Posterior vena cava (tissue), 2 donors: ENCODE data around the gene IARS1. TPM values are rescaled to one million over a fixed set of nuclear protein-coding genes. Genes with fewer than 3 reads are reported as not detected.

Source experiments
- DNase-seq: peaks from one replicate; pipeline ENCODE4 v3.0.0-alpha.2; 2020; ENCODE audit warnings: low spot score
- intact Hi-C, 2 donors: fragments of 100-400 bp; cut with DNase I; formaldehyde crosslinking; loops; one replicate each; pipeline versions ENCODE4 v1.14.1 to v1.14.2; 2022 to 2023
- long read RNA-seq, 2 donors: library from polyadenylated mRNA; unstranded; transcript quantifications; one replicate each; pipeline ENCODE4 v2.0.0, GENCODE V29; 2020 to 2021
- total RNA-seq, 2 donors: library from RNA; stranded (reverse); fragmentation: NEBNext Ultra II Directional; extraction: Animal tissue kit (Norgen Biotek cat#: 25700); gene quantifications; one replicate each; pipeline ENCODE4 v1.2.1, GENCODE V29; 2021
- donor health status: DM: yes; HTN: yes; CAD: no.
- donor health status: DM: yes; HTN: yes; CAD: no.

Gene IARS1
- 10 to 100 TPM; 82.6 to 87.1 TPM for total RNA-seq
- long read RNA-seq, donor 1, full-length matches to known transcripts: 2 of 29 reads
- long read RNA-seq, donor 1, partial matches to known transcripts: 25 of 29 reads
- long read RNA-seq, donor 1, other reads (novel, unspliced or antisense): 2 of 29 reads
- long read RNA-seq, donor 2, partial matches to known transcripts: 20 of 21 reads
- long read RNA-seq, donor 2, other reads (novel, unspliced or antisense): 1 of 21 reads

DNA sequence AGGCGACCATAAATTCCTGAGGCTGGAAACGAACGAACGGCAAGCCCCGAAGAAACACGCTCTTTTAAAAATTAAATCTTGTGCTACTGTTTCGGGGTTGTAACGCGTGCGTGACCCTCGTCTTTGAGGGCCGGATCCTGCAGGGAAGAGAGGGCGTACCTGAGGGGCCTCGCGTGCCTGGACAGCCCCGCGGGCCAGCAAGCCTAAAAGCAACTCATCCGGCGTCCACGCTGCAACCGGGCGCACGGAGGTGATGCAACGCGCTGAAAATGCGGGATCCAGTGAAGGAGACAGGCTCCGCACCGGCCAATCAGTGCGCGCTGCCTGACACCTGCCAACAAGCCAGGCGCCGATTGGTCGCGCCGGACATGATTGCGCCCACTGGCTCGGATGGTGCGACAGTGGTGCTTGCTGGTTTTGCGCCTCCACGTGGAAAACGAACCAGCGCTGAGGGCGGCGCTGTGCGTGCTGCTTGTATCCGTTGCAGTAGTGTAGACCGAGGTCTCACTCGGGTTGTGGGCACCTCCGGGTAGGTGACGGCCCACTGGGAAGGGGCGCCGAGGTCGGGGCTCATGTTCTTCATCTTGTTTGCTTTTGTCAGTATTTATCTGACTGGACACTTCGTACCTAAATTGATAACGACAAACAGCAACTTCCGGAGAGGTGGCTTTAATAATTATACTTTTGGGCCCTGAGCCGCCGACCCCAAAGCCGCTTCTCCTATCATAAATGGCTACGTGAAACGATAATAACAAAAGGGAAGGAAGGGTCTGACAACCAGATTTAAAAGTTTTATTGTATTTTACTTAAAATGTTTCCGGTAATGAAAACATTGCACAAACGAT, at the start of gene IARS1:
Gene IARS1, minus strand, starts transcription at position 246 of the 845 bp plus-strand sequence. CDS start 4,278 bp downstream, outside the sequence.
- intact Hi-C loops: no loop called here
- DNase-seq: peak; percentile 99

DNA sequence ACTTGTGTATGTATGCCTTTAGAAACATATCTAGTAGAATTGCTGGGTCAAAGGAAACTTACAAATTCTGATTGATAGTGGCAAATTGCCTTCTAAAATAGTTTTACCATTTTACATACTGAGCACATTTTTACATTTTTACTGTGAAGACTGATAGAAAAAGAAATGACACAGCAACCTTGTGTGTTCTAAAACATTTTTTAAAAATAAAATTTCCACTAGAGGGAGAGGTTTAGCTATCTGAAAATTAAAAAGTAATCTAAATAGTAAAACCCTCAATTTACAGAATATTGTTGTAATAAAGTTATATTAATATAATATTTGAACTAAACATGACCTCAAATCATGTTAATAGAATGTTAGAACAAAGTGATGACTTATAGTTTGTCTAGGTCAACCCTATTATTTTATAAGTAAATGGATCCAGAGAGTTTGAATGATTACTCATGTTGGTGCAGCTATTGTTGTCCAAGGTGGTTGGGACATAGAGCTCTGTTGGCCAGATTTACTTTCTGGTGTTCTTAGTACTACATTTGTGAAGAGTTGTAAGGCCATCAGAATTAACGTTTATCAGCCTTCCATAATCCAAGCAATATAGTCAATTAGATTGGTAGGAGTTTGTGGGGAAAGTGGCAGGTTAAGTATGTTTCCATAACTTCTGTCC, 49.5 kb upstream of the IARS1 start:
- intact Hi-C loops: loop anchor here in 1 of 2 donors (5.0 kb wide), 1 partner anchor 294 kb away; no protein-coding TSS in a partner anchor

DNA sequence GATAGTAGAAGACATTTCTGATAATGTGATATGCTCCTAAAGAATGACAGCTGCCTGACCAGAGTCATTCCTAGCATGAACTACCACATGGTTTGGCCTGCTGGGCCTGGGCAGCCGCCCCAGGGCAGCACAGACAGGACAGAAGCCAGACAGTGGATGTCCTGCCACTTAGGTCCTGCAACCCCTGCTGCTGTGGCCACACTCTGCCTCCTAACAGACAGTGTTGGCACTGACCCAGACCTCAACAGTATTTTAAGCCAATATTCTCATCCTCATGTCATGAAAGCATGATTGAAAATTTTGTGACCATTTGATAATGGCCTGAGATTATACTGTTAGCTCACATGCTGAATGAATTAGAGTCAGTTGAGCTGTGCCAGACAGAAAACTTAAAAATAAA, 48.1 kb upstream of the IARS1 start:
- intact Hi-C loops: loop anchor here in 1 of 2 donors (5.0 kb wide), 1 partner anchor 296 kb away; no protein-coding TSS in a partner anchor
- DNase-seq: no peak

More for the DNA sequence above, 49.5 kb upstream of the IARS1 start:
- no peak for DNase-seq

DNA sequence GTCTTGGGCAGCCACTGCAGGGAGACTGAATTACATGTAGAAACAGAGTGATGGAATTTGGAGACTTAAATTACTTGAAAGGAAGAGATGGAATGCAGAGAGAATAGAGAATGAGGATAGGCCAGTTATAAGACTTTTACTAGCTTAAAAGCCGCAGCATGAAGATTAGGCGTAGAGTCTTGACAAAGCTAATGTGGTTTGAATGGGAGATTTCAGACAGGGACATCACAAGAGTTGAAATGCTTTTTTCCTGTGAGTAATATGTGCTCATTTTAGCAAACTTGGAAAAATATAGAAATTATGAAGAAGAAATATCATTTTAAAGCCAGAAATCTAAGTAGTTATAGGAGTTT, 39.8 kb upstream of the IARS1 start:
- intact Hi-C loops: loop anchor here in 1 of 2 donors (10.0 kb wide), 1 partner anchor 302 kb away; no protein-coding TSS in a partner anchor
- no peak for DNase-seq

DNA sequence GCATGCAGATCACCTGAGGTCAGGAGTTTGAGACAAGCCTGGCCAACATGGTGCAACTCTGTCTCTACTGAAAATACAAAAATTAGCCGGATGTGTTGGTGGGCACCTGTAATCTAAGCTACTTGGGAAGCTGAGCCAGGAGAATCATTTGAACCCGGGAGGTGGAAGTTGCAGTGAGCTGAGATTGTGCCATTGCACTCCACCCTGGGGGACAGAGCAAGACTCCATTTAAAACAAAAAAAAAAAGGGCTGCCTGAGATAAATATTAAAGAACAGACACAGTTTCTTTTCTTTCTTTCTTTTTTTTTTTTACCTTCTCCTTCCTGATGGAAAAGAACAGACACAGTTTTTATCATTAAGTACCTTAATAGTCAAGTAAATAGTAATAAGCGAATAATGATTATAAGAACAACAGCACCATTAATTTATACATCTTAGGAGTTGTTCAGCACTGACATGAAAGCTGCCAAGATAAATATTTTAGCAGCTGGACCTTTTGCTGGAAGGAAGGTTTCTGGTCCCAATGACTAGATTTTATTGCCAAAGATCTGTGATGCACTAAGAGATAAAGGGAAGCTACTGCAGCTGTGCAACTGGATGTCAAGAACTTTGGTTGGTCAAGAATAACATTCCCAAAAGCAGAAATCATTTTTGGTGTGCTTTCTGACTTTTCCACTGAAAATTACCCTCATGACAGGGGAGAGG, 39.2 kb upstream of the IARS1 start:
- intact Hi-C loops: loop anchor here in 1 of 2 donors (10.0 kb wide), 1 partner anchor 302 kb away; no protein-coding TSS in a partner anchor
- DNase-seq: no peak

DNA sequence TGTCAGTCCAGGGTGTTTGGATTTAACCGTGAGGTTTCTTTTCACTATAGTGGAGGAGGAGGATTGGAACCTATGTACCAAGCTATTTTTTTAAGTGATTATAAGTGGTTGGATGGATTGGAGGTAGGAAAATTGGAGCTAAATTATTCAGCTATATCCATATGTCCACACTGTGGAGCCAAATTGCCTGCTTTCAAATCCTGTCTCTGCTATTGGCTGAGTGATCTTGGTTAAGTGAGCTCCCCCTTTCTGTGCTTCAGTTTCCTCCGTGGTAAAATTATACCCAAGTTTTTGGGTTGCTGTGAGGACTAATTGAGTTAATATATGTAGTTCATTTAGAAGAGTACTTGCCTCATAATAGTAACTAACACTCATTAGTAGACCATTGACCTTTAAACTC, 34.7 kb upstream of the IARS1 start:
- intact Hi-C loops: loop anchor here in 1 of 2 donors (10.0 kb wide), 1 partner anchor 107 kb away; no protein-coding TSS in a partner anchor
- no peak for DNase-seq

DNA sequence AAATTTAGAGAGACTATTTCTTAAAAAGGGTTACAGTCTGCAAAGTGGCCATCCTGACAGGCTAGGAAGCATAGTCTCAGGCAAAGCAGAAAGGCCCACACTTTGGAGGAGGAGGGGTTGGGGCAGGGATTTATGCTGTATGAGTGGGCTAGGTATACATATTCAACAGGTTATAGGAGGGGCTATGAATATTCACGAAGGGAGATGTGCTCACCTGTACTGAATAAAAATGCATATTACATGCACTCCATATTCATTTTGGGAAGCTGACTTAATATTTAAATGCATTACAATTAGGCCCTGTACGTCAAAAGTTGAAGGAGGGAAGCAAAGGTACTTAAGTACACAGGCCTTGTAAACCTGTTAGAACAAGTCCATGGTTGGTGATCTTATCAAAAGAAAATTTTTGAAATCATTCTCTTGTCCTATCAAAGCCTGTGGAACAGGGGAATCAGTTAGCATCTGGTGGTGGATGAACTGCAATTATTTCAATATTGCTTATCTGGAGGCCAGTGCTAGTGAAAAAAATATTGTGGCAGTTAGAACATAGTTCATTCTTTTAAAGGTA, 33.9 kb upstream of the IARS1 start:
- no peak for DNase-seq
- intact Hi-C loops: loop anchor here in 1 of 2 donors (10.0 kb wide), 1 partner anchor 107 kb away; no protein-coding TSS in a partner anchor

DNA sequence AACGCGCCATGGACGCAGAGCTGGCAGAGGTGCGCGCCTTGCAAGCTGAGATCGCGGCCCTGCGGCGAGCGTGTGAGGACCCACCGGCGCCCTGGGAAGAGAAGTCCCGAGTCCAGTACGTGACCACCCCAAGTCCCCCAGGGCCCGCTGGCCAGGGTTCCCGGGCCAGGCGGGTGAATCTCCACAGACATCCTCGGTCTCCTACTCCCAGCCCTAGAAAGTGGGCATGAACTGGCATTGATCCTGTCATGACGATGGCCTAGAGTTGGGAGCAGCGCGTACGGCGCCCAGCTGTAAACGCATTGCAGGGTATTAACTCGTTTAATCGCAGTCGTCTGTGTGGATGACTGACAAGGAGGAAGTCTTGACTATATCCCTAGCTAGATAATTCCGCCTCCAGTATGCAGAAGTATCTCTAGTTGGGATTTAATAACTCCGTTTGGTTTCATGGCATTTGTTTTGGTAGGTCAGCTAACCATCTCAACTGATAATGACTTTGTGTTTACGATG, 32.5 kb upstream of the IARS1 start:
- no peak for DNase-seq
- intact Hi-C loops: loop anchor here in 1 of 2 donors (10.0 kb wide), 1 partner anchor 109 kb away; no protein-coding TSS in a partner anchor

DNA sequence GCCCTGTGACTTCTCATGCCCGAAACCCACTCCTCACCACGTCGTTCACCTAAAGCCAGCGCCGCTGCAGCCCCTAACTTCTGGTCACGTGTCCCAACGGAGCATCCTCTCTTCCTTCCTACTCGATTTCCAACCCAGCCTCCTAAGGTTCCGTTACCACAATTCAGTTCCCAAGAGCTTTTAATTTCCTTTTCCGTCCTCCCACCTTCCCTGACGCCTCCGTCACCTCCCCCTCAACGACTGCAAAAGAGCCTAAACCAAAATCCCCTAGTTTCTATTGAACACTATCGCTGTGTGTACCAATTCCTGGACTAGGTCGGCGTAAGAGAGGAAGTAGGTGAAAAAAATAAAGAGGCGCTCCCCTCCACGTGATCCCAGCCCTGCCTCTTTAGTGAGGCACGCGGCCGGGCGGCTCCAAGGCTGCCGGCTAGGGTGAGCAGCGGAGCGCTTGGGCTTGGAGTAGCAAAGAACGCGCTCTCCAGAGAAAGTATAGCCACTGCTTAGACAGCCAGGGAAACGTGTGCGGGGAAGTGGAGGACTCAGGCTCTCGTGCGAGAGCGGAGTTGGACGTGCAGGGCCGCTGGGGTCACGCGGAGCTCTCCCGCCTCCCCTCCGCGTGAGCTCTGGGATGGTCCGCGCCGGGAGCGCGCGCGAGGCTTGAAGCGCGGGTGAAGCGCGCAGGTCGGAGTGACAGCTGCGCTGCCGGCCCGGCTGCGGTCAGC, 31.9 kb upstream of the IARS1 start, which contains the start of the genes CENPP and NOL8:
Gene CENPP, plus strand, starts transcription at position 685 of the 722 bp plus-strand sequence.
Gene NOL8, minus strand, starts transcription at position 82 of the 722 bp plus-strand sequence. CDS start 1,189 bp downstream, outside the sequence.
- DNase-seq: peak; percentile 95
- intact Hi-C loops: loop anchor here in 1 of 2 donors (10.0 kb wide), 1 partner anchor 109 kb away; no protein-coding TSS in a partner anchor

DNA sequence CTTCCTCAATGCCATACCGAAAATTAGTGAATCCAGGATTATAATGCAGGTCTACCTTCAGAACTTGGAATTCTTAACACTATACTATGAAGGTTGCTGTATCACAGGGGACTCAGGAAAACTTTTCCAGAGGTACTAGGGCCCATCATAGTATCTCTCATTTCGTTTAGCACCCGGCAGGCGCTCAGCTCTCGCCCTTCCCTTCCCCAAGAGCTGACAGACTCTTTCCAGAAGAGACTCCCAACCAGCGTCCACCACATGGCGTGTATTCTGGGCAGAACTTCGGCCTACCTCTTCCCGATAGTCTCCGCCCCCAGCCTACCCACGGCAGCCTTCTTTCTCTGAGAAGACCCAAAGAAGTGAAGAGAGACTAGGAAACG, 31.4 kb upstream of the IARS1 start:
- DNase-seq: no peak
- intact Hi-C loops: loop anchor here in 1 of 2 donors (10.0 kb wide), 1 partner anchor 110 kb away; no protein-coding TSS in a partner anchor

DNA sequence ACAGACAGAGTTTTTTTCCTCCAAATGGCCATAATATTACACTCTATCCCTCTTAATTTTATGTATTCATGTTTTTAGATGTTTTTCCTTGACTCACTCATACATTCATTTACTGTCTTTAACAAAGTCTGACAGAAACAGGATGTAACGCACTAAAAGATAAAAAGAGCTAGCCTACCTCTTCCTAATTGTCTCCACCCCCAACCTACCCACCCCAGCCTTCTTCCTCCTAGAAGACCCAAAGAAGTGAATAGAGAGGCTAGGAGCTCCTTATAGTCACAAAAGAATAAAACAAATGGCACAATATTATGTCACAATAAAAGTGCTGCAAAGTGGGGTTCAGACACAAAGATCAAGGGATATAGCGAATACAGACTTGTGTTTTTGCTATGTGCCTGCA, 30.9 kb upstream of the IARS1 start:
- no peak for DNase-seq
- intact Hi-C loops: loop anchor here in 1 of 2 donors (10.0 kb wide), 1 partner anchor 110 kb away; no protein-coding TSS in a partner anchor

DNA sequence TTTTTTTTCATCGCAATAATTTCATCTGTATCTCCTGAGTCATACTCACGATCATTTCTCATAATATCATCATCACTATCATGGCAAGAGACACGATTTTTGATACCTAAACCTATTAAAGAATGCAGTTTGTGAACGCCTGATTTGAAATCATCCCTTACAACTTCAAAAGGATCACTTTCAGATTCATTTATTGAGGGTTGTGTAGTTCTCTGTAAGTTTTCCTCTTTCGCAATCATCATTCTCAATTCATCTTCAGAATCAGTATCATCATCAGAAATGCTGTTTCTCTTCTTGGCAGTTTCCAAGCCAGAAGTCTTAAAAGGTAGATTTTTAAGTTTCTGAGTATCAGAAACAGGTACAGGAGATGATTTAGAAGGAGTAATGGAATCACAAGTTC, 22.0 kb upstream of the IARS1 start:
- DNase-seq: no peak
- intact Hi-C loops: no loop called here

DNA sequence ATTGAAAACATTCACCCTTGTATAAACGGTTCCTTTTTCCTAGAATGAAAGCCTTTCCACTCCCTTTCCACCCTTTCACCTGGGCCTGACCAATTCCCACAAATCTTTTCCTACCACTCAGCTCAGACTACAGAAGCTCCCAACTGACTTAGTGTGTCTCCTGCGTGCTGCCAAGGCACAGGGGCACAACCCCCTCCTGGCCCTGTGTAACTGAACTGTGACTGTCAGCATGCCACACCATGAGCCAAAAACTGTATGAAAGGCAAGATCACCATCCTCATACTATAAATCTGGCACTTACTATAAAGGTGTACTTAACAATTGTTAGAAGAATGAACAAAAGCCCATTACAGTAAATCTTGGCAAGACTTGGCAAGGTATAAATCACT, 20.1 kb upstream of the IARS1 start:
- DNase-seq: no peak
- intact Hi-C loops: no loop called here

DNA sequence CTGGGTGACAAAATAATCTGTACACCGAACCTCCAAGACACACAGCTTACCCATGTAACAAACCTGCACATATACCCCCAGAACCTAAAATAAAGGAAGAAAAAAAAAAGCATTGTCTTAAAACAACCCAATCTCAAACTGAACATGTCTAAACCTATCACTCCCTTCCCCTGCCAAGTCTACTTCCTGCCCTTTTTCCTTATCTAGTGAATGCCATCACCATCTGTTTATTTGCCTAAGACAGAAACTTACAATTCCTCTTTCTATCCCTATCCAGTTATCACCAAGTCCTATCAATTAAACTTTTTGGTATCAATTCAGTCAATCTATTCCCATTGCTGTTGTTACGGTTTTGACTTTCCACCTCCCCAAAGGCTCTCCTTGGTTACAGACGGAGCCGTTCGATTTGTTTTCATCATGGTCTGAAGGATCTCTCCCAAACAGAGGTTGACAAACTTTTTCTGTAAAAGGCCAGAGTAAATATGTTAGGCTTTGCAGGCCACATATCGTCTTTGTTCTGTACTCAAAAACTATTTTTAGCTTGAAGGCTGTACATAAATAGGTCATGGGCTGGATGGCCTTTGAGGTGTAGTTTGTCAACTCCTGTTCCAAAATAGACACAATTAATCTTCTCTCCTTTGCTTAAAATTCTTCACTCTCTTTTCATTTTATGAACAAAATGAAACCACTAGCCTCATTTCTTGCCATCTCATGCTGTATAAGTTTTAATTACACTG, 19.6 kb upstream of the IARS1 start:
- DNase-seq: no peak
- intact Hi-C loops: no loop called here

DNA sequence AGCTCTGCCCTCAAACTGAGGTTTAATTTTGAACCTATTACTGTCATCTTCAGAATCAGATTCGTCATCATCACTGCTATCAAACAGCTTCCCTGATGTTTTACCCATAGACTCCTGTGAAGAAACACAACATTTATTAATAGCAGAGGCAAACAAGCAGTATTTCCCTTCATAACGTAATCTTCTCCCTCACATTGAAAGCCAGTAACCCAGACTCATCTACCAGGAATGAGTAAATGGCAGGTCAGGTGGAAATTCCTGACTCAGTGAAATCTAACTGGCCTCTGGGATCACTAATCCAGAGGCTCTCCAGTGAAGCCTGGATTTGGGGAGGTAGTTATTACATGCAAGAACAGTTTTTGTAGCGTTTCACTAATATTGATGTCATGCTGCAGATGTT, 17.1 kb upstream of the IARS1 start:
- intact Hi-C loops: no loop called here
- no peak for DNase-seq

DNA sequence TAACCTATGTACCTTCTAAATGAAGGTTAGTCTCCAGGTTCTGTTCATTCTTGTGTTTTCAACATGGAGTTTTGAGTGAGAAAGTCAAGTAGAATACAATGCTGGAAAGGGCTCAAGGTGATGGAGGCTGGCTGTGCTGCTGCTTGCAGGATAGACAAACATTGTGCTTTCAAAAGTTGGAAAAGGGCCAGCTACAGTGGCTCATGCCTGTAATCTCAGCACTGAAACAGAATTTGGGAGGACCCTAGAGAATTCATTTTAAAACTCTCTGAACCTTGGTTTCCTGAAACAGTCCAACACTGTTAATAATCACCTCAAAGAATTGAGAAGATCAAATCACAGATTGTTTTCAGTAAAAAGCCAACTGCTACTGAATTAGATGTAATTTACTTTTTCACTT, 15.4 kb upstream of the IARS1 start:
- intact Hi-C loops: no loop called here

DNA sequence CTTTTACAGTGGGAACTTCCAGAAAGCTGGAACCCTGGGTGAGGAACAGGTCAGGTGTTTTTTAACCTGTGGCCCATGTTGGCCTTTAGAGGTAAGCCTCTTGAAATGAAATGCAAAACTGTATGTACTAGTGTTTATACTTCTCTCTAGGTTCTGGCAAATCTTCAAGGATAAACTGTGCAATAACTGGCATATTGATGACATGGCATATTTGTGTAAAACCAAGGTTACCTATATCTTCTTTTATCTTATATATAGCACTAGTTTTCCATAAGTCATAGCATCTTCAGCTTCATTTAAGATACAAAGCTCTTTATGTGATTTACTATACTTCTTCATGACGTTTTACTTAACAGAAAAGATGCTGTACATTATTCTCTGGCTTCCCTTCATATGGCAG, 7.4 kb upstream of the IARS1 start:
- DNase-seq: no peak
- intact Hi-C loops: loop anchor here in 1 of 2 donors (5.0 kb wide), 1 partner anchor 1299 kb away; no protein-coding TSS in a partner anchor

More for the DNA sequence above, 15.4 kb upstream of the IARS1 start:
- no peak for DNase-seq
